BJ (cell line): Measurements from ENCODE around the gene LHX5. TPM values are rescaled to one million over a fixed set of nuclear protein-coding genes. Genes with fewer than 3 reads are reported as not detected.

ENCODE experiments used
- CTCF ChIA-PET: fragments of 350-600 bp; formaldehyde crosslinking; extraction: SDS; loops from one replicate; lab custom pipeline; 2021; ENCODE audit warnings: antibody characterized with exemption, inconsistent platforms; lab: Yijun Ruan, JAX
- POLR2A ChIA-PET: fragments of 300-600 bp; sonication (Branson Sonifier 250); formaldehyde crosslinking; extraction: SDS; loops from one replicate; lab custom pipeline; 2021; ENCODE audit warnings: antibody characterized with exemption; lab: Charles Lee
- DNase-seq: peaks from one replicate; pipeline ENCODE4 v3.0.0-alpha.2; 2011; ENCODE audit warnings: low read depth
- H3K27me3 ChIP-seq: 2 replicates; pipeline ENCODE4 v1.6.0; 2011; ENCODE audit warnings: low read length; ENCODE audit not compliant: control insufficient read depth, insufficient read depth
- H3K36me3 ChIP-seq: 2 replicates; pipeline ENCODE4 v1.5.1; 2011; ENCODE audit warnings: low read length; ENCODE audit not compliant: control insufficient read depth, insufficient read depth
- H3K4me3 ChIP-seq: 2 replicates; pipeline ENCODE4 v1.5.1; 2011; ENCODE audit warnings: low read depth, mild to moderate bottlenecking, control low read depth, low read length
- polyA plus RNA-seq: library from polyadenylated mRNA; depleted of rRNA; stranded (reverse); fragments of >200 nt; gene quantifications from 2 replicates; pipeline ENCODE4 v1.2.3, GENCODE V29; 2011
- TF ChIP-seq, protein P1 (sequence below): IDR thresholded peaks from 2 replicates; pipeline ENCODE4 v1.5.1; 2011; ENCODE audit warnings: low read depth, mild to moderate bottlenecking, control low read depth, inconsistent platforms, low read length, moderate library complexity; ENCODE audit not compliant: insufficient read depth

LHX5 gene
- polyA plus RNA-seq, 1 experiment = not detected

DNA sequence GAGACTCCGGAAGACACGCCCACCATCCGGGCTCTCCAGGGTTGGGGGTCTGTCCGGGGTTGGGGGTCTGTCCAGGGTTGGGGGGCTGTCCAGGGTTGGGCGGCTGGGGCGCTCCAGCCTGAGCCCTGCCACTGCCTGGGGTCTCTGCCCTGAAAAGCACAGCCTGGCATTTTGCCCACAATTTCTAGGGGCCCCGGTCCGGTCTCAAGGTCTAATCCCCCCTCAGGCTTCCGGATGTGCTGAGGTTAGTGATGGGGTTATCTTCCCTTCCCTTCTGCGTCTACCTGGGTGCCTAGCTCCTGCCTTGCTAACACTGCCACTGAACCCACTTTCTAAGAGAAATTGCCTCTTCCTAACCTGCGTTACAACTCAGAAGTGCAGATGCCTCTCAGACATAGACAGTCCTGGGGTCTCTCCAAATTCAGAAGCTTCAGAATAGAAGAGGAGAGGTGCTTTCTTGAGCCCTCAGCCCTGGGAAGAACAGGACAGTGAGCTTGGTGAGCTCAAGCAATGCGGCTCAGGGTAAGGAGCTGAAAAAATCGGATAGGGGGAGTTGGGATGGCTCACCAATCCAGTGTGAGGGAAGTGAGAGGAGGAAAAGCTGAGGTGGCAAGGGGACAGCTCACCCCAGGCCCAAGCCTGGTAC is 5.7 kb downstream of the LHX5 start:
- Histone ChIP-seq H3K27me3 (peaks cover 77% of the 10 kb centered on the region), H3K4me3 (no peak overlapping the region), H3K36me3 (no peaks in the 10 kb centered on the region)
- TF ChIP-seq, protein P1, sequence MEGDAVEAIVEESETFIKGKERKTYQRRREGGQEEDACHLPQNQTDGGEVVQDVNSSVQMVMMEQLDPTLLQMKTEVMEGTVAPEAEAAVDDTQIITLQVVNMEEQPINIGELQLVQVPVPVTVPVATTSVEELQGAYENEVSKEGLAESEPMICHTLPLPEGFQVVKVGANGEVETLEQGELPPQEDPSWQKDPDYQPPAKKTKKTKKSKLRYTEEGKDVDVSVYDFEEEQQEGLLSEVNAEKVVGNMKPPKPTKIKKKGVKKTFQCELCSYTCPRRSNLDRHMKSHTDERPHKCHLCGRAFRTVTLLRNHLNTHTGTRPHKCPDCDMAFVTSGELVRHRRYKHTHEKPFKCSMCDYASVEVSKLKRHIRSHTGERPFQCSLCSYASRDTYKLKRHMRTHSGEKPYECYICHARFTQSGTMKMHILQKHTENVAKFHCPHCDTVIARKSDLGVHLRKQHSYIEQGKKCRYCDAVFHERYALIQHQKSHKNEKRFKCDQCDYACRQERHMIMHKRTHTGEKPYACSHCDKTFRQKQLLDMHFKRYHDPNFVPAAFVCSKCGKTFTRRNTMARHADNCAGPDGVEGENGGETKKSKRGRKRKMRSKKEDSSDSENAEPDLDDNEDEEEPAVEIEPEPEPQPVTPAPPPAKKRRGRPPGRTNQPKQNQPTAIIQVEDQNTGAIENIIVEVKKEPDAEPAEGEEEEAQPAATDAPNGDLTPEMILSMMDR = no peak
- no peak for DNase-seq
- POLR2A ChIA-PET = no interaction called here
- CTCF ChIA-PET = interaction anchor here (1.3 to 1.4 kb wide), 2 partner anchors 8 to 14 kb away, joined by 3 read pairs; no protein-coding TSS in a partner anchor

DNA sequence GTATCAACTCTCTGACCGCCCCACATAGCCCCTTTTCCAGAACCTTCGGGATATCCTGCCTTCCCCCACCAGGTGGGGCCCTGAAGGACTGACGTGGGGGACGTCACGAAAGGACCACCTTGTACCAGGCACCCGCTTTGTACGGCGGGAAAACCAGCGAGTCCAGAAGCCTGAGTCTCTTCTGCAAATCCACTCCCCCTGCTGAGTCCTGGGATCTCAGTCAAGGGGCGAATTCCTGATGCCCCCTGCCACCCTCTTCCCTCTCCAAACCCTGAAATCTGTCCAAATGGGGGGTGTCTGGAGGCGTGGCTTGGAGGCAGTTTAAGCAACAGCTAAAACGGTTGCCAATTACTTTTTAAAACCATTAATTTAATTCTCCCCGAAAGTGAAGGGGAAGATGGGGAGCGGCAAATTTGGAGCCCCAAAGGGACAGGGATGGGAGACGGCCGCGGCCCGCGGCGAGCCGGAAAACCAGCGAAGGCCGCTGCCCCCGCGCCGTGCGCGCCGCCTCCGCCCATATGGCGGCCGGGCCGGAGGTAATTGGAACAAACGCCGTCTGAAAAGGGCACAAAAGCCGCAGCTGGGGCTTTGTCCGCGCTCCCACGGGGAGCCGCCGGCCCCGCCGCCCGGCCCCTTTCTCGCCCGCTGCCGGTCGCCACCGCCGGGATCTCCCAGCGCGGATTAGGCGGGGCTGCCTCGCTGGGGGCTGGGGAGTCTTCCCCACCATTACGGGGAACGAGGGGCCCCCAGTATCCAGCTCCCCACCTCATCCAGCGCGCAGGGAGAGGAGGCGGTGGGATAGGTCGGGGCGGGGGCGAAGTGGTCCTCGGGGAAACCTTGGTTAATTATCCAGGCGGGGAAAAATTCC is 6.6 kb downstream of the LHX5 start:
- Histone ChIP-seq H3K36me3 (no peaks in the 10 kb centered on the region), H3K4me3 (no peak overlapping the region), H3K27me3 (peaks cover 71% of the 10 kb centered on the region)
- CTCF ChIA-PET = interaction anchor here (1.0 to 1.3 kb wide), 4 partner anchors 8 to 449 kb away, joined by 3 to 4 read pairs (median 3); no protein-coding TSS in a partner anchor
- TF ChIP-seq, protein P1 = no peak
- POLR2A ChIA-PET = no interaction called here
- DNase-seq = no peak

DNA sequence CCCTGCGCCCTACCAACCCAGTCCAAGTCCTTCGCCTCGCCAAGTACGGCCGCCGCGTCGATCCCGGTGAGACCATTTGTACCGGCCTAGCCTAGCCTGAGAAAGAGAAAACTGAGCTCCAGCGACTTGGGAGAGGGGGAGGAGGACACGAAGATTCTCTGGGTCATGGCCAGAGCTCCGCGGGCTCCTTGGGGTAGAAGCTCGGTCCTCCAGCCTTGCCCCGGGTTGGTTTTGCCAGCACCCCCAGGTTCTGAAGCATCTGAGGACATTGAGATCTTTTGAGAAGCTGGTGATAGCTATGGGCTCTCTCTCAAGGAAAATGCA is 7.3 kb downstream of the LHX5 start:
- CTCF ChIA-PET = interaction anchor here (1.0 to 1.3 kb wide), 3 partner anchors 16 to 449 kb away, joined by 3 to 4 read pairs (median 3); no protein-coding TSS in a partner anchor
- Histone ChIP-seq H3K27me3 (peaks cover 65% of the 10 kb centered on the region), H3K36me3 (no peaks in the 10 kb centered on the region), H3K4me3 (no peak overlapping the region)
- DNase-seq = no peak
- TF ChIP-seq, protein P1 = no peak
- POLR2A ChIA-PET = no interaction called here

DNA sequence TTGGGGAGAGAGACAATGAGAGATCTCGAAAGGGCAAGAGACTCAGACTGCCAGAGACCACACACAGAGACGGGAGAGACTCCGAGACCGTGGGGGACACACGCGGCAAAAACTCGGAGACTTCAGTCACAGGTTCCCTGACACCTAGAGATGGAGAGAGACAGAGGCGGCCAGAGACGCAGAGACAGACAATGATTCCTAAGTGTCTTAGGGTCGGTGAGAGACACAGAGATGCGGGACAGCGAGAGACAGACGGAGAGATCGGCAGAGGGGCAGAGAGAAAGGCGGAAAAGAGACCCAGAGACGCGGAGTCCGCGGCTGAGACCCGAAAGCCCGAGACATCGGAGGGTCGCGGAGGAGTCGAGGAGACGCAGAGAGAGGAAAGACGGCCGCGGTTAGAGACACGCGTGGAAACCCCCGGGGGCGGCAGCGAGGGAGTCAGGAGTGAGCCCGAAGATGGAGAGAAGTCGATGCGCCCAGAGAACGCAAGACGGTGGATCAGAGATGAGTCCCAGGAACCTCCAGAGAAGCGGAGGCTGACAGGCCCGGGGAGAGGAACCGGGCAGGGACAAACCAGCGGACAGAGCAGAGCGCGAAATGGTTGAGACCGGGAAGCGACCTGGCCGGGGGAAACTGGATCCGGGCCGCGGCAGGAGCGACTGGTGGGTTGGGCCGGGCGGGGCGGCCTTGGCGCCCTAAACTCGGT is 7.8 kb downstream of the LHX5 start:
- ChIA-PET POLR2A (interaction anchor here (0.6 kb wide), 1 partner anchor 8 kb away, joined by 5 read pairs; no protein-coding TSS in a partner anchor), CTCF (interaction anchor here (0.9 to 4.5 kb wide), 5 partner anchors 12 to 450 kb away, joined by 3 to 33 read pairs (median 3); no protein-coding TSS in a partner anchor)
- TF ChIP-seq, protein P1 = no peak
- peaks cover 64% of the 10 kb centered on the region for H3K27me3 ChIP-seq
- H3K36me3 ChIP-seq = no peaks in the 10 kb centered on the region
- no peak overlapping the region for H3K4me3 ChIP-seq
- DNase-seq = no peak
